GM10847 (cell line): Measurements from ENCODE around the gene VWDE.

Experiments used
- POLR2A ChIP-seq: IDR thresholded peaks from 2 replicates; pipeline ENCODE4 v1.6.1; 2011; ENCODE audit not compliant: insufficient read length; ENCODE audit errors: extremely low read depth

The VWDE gene

DNA sequence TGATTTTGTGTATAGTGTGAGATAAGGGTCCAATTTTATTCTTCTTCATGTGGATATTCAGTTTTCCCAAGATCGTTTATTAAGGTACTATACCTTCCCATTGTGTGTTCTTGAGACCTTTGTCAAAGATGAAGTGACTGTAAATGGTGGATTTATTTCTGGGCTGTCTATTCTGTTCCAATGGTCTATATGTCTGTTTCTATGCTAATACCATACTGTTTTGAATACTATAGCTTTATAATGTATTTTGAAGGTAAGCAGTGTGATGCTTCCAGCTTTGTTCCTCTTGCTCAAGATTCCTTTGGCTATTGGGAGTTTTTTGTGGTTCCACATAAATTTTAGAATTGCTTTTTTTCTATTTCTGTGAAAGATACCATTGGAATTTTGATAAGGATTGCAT, 8.7 kb upstream of the VWDE start:
- no peak for TF ChIP-seq POLR2A

DNA sequence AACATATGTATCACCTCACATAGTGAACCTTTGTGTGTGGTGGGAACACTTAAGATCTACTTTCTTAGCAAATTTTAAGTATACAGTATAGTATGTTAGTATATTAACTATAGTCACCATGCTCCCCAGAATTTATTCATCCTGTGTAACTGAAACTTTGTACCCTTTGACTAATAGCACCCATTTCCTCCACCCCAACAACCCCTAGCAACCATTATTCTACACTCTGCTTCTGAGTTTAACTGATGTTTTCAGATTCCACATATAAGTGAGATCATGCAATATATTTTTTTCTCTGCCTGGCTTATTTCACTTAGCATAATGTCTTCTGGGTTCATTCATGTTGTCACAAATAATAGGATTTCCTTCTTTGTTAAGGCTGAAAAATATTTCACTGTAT, 6.9 kb upstream of the VWDE start:
- no peak for TF ChIP-seq POLR2A

DNA sequence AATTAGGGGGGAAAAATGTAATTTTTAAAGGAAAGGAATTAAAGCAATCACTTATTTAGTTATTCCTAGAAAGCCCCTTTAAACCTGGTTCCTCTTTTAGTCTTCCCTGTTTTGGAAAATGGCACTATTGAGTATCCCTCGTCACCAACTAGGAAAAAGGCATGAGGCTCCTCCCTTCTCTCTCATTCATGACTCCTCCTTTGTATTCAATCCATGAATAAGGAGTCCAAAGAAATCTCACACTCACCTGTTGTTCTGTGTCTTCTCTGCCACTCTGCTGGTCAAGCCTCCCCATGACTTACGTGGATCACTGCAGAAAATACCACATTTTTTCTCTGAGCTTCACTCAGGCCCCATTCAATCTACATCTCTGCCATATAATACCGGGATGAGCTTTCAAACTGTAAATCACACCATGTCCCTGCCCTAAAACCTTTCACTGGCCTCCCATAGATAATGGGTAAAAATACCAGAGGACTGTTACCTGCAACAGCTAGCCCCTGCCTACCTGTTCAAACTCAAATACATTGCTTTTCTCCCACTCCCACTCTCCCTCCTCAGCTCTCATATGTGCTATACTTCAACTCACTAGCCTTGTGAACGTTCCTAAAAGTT, 5.5 kb upstream of the VWDE start:
- TF ChIP-seq POLR2A: no peak

DNA sequence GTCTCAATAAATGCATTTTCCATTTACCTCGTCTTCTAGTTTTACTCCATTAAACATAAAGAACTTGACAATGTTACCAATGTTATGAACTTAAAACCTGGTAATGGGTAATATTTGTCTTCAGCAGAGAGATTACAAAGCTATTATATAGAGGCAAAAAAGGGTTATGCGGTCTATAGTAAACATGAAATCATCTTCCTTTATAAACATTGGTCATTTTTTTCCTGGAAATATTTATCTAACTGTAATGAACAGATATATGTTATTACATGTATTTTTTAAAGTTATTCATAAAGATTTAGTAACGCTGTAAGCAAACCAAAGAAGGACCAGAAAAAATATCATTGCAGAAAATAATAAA, 1.3 kb downstream of the VWDE start:
- no peak for TF ChIP-seq POLR2A

DNA sequence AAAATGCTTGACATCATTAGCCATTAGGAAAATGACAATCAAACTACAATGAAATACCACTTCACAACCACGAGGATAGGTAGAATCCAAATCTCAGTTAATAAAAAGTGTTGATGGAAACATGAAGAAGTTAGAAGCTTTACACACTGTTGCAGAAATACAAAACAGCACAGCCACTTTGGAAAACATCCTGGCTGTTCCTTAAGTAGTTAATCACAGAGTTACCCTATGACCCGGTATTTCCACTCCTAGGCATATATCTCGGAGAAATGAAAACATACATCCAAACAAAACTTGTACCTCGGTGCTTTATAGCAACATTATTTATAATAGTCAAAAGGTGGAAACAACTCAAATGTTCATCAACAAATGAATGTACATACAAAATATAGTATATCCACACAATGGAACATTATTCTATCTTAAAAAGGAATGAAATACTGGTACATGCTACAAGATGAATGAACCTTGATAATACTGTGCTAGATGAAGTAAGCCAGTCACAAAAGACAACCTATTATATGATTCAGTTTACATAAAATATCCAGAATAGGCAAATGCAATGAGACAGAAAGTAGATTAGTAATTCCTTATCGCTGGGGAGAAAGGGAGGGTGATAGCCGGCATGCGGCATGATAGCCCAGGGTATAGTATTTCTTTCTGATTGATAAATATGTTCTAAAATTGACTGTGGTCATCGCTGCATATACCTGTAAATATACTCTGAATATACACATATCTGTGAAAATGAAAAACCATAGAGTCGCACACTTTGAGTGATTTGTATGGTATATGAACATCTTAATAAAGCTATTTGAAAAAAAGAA, 1.9 kb downstream of the VWDE start:
- no peak for TF ChIP-seq POLR2A

DNA sequence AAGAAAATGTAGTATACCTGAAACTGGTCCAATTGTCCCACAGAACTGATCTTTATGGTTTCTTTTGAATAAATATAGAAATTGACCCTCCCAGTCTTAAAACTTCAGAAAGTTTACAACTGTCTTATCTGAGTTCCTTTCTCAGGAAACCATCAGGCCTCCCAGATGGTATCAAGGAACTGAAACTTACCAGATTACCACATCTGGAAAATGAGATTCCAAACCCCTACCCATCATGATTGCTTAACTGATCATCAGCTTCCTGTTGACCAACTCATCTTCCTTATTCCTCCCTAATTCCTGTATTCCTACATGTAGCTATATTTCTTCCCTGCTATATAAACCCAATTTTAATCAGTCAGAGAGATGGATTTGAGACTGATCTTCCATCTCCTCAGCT, 5.5 kb downstream of the VWDE start:
- no peak for TF ChIP-seq POLR2A

DNA sequence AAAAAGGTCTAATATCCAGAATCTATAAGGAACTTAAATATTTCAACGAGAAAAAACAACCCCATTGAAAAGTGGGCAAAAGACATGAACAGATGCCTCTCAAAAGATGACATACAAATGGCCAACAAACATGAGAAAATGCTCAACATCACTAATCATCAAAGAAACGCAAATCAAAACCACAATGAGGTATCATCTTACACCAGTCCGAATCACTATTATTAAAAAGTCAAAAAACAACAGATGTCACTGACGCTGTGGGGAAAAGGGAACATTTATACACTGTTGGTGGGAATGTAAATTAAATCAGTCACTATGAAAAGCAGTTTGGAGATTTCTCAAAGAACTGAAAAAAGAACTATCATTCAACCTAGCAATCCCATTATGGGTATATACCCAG, 6.0 kb downstream of the VWDE start:
- TF ChIP-seq POLR2A: no peak

DNA sequence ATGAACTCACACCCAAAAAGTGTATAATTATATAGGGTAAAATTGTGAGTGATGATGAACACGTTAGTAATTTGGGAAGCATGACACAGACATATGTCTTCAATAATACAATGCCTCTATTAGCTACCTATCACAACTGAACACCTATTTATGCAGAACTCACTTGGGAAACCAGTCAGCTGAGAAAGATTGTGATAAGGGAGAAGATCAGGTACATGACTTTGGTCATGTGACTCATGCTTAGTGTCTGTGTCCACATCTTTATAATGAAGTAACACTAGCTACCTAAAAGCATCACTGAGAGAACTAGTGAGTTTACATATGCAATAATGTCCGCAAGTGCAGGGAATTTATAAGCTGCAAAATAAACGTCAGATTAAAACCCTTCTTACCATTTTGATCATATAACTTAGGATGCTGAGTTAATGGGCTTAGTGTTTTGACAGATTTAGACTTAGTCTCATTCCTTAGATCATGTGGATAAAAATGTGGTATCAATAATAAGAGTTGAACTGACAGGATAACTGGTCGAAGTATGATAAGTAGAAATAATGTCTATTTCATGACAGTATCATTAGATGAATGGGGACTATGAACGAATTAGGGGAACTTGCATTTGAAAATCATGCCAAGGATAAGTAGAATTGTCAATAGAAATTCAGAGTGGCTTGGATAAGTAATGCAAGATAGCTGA, 11.6 kb downstream of the VWDE start:
- TF ChIP-seq POLR2A: no peak

DNA sequence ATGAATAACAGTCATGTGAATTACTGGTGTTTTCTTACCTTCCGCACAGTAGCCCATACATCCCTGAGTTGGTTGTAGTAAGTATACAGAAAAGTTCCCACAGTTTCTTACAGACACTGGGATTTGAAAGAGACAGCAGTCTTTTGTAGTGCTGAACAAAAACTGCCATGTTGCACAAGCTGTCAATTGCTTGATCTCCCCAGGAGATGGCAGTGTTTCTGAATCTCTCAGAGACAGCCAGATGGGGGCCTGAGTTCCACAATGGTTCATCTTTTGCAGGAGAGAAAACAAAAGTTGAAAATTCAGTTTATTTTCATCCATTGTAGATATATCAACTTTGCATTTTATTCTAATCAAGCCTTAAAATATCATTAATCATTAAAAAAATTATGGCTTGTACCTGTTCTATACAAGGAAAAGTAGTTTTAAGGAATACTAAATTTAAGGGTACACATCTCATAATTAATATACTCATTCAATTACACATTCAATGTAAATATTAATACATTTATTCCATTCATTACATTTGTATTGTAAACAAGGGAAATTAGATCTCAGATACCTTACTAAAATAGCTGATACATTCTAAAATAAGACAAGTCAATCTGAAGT, 14.5 kb downstream of the VWDE start:
- TF ChIP-seq POLR2A: no peak

DNA sequence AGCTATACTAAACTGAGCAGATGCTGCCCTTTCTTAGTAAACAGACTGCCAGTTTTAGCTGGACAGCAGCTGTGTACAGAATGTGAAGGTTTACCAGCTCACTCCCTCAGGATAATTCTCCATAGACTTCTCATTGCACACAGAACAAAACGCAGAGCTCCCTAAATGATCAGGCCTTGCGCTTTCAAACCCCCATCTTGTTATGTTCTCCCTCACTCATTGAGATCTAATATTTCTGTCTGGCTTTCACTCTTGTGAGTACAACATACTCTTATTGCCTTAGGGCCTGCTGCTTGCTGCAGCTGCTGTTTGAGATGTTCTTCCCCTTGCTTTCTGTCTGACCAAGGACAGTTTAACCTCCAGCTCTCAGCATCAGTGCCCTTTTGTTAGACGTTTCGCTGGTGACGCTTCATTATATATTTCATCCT, 17.3 kb downstream of the VWDE start:
- no peak for TF ChIP-seq POLR2A

DNA sequence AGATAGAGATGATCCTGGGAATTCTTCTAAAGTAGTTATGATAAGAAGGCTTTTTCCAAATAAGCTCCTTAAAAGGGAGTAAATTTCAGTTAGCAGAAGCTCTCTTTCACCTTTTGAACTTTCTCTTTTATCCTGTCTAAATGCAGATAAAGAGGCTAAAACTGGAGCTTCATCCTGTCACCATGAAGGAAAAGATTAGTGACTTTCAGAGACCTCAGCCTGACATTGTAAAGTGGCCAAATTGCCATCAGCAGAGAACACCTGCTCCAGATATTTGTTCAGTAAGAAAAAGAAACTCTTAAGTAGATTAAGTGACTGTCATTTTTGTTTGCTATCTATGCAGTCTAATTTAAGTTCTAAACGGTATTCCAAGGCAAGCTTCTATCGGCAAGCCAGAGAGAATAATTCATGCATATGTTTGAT, 18.3 kb downstream of the VWDE start:
- TF ChIP-seq POLR2A: no peak

DNA sequence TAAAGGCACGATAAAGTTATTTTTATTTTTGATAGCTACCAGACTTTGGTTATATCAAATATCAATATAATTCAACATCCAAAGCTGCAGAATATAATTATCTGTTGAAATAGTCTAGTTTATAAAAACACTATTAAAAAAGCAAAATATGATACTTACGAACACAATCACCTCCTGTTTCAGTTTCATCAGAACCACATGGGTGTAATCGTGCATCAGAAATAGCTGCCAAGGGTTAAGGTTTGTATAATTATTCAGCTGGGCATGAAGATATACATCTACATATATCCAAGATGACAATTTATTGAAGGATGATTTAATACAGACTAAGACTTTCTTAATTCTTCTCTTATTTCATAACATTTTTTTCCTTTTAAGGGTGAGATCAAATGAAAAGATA, 20.3 kb downstream of the VWDE start:
- TF ChIP-seq POLR2A: no peak

DNA sequence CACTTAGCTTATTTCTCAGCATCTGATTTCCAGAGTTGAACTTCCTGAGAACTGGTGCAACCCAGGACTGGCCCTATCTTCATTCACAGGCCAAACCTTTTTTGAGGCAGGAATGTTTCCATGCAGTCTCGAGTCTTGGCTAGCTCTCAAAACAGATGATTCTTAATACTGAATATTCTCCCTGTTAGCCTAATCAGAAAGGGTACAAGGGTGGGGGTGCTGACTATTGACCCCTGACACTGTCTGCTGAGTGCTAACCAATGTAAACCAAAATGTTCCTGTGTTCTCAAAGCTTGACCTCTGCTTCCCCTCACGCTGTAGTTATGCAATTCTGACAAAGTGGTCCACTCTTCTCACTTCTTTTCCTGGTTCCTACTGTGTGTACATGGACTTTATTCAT, 25.3 kb downstream of the VWDE start:
- TF ChIP-seq POLR2A: no peak

DNA sequence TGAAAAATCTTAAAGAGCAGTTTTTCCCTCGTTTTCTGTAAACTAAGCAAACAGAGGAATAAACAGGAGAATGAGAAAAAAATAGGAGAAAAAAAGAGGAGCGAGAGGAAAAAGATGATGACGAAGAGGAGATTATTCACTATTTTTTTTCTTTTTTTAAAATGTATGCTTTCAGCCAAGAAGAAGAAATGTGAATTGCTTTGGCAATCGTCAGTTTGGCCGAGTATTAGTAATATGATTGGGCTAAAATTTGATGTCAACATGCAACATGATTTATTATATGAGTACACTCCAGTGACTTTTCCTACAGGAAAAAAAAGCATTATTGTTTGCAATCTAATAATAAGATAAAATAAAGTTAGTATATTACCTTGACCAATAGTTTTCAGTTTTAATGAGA, 26.3 kb downstream of the VWDE start:
- TF ChIP-seq POLR2A: no peak

DNA sequence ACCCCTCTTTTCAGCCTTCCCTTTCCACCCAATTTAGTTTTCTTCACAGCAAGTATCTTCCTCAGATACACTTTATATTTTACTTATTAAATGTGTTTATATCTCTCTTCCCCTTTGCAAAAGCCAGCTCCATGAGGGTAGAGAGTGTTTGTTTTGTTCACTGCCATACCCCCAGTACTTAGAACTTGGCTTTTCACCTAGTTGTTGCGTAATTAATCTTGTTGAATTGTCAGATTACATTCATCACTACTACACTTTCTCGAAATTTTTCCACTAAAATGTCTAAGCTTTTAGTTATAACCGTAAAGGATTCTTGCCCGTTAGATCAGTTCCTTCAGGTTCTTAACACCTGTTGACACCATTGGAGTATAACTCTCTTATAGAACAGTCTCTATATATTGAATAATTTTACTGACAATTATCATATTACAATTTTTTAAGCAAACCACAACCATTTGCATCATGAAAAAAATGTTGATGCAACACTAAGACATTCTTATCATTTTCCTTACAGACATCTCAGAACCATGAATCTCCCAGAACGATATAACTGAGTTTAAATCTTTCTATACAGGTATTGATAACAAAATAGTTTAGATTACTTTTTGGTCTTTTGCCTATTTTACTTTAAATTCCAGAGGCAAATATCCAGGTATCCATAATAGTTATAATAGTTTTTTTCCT, 29.9 kb downstream of the VWDE start:
- no peak for TF ChIP-seq POLR2A
